PC-9 (cell line): ENCODE results near the gene EXOC4. TPM values are rescaled to one million over a fixed set of nuclear protein-coding genes. Genes with fewer than 3 reads are reported as not detected.
"Not testable (repeated sequence)": the region's sequence is repeated elsewhere in the genome, so short reads cannot be mapped to it uniquely, and the experiment has no call there.

ENCODE experiments used
- BruUV-seq: library from RNA; stranded (reverse); fragments of 400-500 nt; replicated peaks from 2 replicates; lab custom pipeline; 2021; lab: Mats Ljungman, UMichigan
- CTCF ChIA-PET: fragments of 300-600 bp; sonication (Branson Sonifier 250); formaldehyde crosslinking; loops from one replicate; lab custom pipeline; 2022; ENCODE audit warnings: antibody characterized with exemption; lab: Charles Lee
- POLR2A ChIA-PET: fragments of 300-600 bp; sonication (Branson Sonifier 250); formaldehyde crosslinking; loops from one replicate; lab custom pipeline; 2022; ENCODE audit warnings: antibody characterized with exemption; ENCODE audit not compliant: unreplicated experiment; lab: Charles Lee
- DNase-seq, 2 experiments: peaks; one replicate each; pipeline versions ENCODE4 v3.0.0 to v3.0.0-alpha.2; 2015 to 2022; ENCODE audit warnings: mixed read lengths in 1 of 2
- H2AFZ ChIP-seq: fragments of 200-600 bp; sonication (generic); 2 replicates; pipeline ENCODE4 v1.8.1; 2017; ENCODE audit warnings: antibody characterized with exemption
- H3F3A ChIP-seq: fragments of 200-600 bp; sonication (generic); 2 replicates; pipeline ENCODE4 v1.8.1; 2017; ENCODE audit warnings: antibody characterized with exemption, mild to moderate bottlenecking, low read depth; ENCODE audit not compliant: insufficient read depth
- H3K27ac ChIP-seq: fragments of 200-600 bp; sonication (generic); 2 replicates; pipeline ENCODE4 v1.6.1; 2016; ENCODE audit warnings: mixed run types
- H3K27me3 ChIP-seq: fragments of 200-600 bp; sonication (generic); 2 replicates; pipeline ENCODE4 v1.6.1; 2016; ENCODE audit warnings: low read depth, mixed run types; ENCODE audit not compliant: insufficient read depth
- H3K36me3 ChIP-seq: fragments of 200-600 bp; sonication (generic); 2 replicates; pipeline ENCODE4 v1.6.1; 2016; ENCODE audit warnings: low read depth, mixed run types
- H3K4me1 ChIP-seq: fragments of 200-600 bp; sonication (generic); replicated peaks from 2 replicates; pipeline ENCODE4 v1.6.1; 2016; ENCODE audit warnings: mixed run types; ENCODE audit not compliant: insufficient read depth
- H3K4me2 ChIP-seq: fragments of 200-600 bp; sonication (generic); 2 replicates; pipeline ENCODE4 v1.6.1; 2017; ENCODE audit warnings: mixed run types
- H3K4me3 ChIP-seq: fragments of 200-600 bp; sonication (generic); 2 replicates; pipeline ENCODE4 v1.6.1; 2016; ENCODE audit warnings: mixed run types
- H3K79me2 ChIP-seq: fragments of 200-600 bp; sonication (generic); 2 replicates; pipeline ENCODE4 v1.6.1; 2017; ENCODE audit warnings: low read depth, mixed run types
- H3K9me2 ChIP-seq: fragments of 200-600 bp; sonication (generic); 2 replicates; pipeline ENCODE4 v1.8.1; 2017; ENCODE audit warnings: mild to moderate bottlenecking; ENCODE audit not compliant: insufficient read depth
- H3K9me3 ChIP-seq: fragments of 200-600 bp; sonication (generic); 2 replicates; pipeline ENCODE4 v1.8.1; 2016; ENCODE audit warnings: low read depth; ENCODE audit not compliant: insufficient read depth
- H4K20me1 ChIP-seq: fragments of 200-600 bp; sonication (generic); 2 replicates; pipeline ENCODE4 v1.8.1; 2017; ENCODE audit not compliant: insufficient read depth
- EZH2 ChIP-seq: fragments of 200-600 bp; sonication (generic); IDR thresholded peaks from 2 replicates; pipeline ENCODE4 v1.8.0; 2017; ENCODE audit warnings: antibody characterized with exemption, low read depth
- intact Hi-C: fragments of 100-400 bp; cut with micrococcal nuclease; formaldehyde crosslinking; loops from one replicate; pipeline ENCODE4 v1.10.0; 2022; ENCODE audit not compliant: unreplicated experiment
- total RNA-seq: library from RNA; stranded (reverse); gene quantifications from 2 replicates; pipeline ENCODE4 v1.2.3, GENCODE V29; 2021
- TF ChIP-seq, protein P1 (sequence below): fragments of 200-600 bp; sonication (generic); conservative IDR thresholded peaks from 2 replicates; pipeline ENCODE4 v1.6.1; 2017; ENCODE audit warnings: mixed run types, antibody characterized with exemption, mild to moderate bottlenecking, moderate library complexity

Gene EXOC4
- total RNA-seq, 1 experiment from 2014 or later, result 101 TPM

GRCh38 chr7:133778472-133778871, 525.6 kb downstream of the EXOC4 start:
- Histone ChIP-seq H3K4me3 (no peak overlapping the region), H4K20me1 (no peaks in the 10 kb centered on the region), H3F3A (no peaks in the 10 kb centered on the region), H3K9me2 (no peaks in the 10 kb centered on the region), H3K27me3 (no peaks in the 10 kb centered on the region), H3K4me2 (no peak overlapping the region), H3K36me3 (no peaks in the 10 kb centered on the region), H3K79me2 (no peaks in the 10 kb centered on the region), H3K4me1 (no peaks in the 10 kb centered on the region), H3K27ac (no peak overlapping the region), H2AFZ (no peak overlapping the region), H3K9me3 (no peaks in the 10 kb centered on the region)
- ChIA-PET CTCF (interaction anchor here (0.7 kb wide), 1 partner anchor 63 kb away, joined by 3 read pairs; no protein-coding TSS in a partner anchor), POLR2A (no interaction called here)
- no TSS peak for BruUV-seq
- intact Hi-C loops, result no loop called here
- DNase-seq, result no peak
- TF ChIP-seq, protein P1, sequence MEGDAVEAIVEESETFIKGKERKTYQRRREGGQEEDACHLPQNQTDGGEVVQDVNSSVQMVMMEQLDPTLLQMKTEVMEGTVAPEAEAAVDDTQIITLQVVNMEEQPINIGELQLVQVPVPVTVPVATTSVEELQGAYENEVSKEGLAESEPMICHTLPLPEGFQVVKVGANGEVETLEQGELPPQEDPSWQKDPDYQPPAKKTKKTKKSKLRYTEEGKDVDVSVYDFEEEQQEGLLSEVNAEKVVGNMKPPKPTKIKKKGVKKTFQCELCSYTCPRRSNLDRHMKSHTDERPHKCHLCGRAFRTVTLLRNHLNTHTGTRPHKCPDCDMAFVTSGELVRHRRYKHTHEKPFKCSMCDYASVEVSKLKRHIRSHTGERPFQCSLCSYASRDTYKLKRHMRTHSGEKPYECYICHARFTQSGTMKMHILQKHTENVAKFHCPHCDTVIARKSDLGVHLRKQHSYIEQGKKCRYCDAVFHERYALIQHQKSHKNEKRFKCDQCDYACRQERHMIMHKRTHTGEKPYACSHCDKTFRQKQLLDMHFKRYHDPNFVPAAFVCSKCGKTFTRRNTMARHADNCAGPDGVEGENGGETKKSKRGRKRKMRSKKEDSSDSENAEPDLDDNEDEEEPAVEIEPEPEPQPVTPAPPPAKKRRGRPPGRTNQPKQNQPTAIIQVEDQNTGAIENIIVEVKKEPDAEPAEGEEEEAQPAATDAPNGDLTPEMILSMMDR, result no peak
- no peak for TF ChIP-seq EZH2

DNA sequence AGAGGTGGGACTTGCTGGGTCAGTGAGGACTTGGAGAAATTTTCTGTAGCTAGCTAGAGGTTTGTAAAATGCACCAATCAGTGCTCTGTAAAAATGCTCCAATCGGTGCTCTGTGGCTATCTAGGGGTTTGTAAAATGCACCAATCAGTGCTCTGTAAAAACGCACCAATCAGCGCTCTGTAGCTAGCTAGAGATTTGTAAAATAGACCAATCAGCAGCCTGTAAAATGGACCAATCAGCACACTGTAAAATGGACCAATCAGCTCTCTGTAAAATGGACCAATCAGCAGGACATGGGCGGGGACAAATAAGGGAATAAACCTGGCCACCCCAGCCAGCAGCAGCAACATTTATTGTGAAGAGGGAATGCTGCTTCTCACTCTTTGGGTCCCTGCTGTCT, 526.7 kb downstream of the EXOC4 start:
- H3K4me1 ChIP-seq, H3K4me2 ChIP-seq, H3F3A ChIP-seq, H3K27ac ChIP-seq, H4K20me1 ChIP-seq, H3K27me3 ChIP-seq, POLR2A ChIA-PET, H3K36me3 ChIP-seq, H3K9me3 ChIP-seq, BruUV-seq, H3K4me3 ChIP-seq, H3K9me2 ChIP-seq, H2AFZ ChIP-seq, H3K79me2 ChIP-seq, DNase-seq, intact Hi-C loops, CTCF ChIA-PET: not testable (repeated sequence)

DNA sequence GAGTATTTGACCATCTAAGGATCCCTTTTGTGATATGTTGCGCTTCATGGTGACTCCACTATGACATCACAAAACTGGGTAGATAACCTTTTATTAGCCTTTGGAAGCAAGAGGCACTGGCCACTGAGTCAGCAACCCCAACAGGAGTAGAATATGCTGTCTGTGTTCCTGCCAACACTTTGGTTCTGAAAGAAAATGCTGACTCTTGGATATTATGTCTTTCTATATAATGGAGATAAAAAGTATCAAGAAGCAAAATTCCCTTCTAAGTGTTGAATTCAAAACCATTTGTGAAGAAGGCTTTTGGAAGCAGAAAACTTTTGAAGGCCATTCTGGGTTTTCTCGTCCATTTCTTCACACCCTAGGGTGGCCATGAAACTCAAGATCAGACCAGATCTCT, 528.0 kb downstream of the EXOC4 start:
- TF ChIP-seq EZH2, result no peak
- TF ChIP-seq, protein P1, result no peak
- POLR2A ChIA-PET, result no interaction called here
- Histone ChIP-seq H3F3A (no peaks in the 10 kb centered on the region), H3K4me2 (no peak overlapping the region), H3K4me1 (no peaks in the 10 kb centered on the region), H3K79me2 (no peaks in the 10 kb centered on the region), H3K4me3 (no peak overlapping the region), H3K36me3 (no peaks in the 10 kb centered on the region), H3K27me3 (no peaks in the 10 kb centered on the region), H4K20me1 (no peaks in the 10 kb centered on the region), H3K9me3 (no peaks in the 10 kb centered on the region), H2AFZ (no peak overlapping the region), H3K27ac (no peak overlapping the region), H3K9me2 (no peaks in the 10 kb centered on the region)
- BruUV-seq, result no TSS peak
- intact Hi-C loops, result no loop called here
- CTCF ChIA-PET, result no interaction called here
- no peak for DNase-seq

DNA sequence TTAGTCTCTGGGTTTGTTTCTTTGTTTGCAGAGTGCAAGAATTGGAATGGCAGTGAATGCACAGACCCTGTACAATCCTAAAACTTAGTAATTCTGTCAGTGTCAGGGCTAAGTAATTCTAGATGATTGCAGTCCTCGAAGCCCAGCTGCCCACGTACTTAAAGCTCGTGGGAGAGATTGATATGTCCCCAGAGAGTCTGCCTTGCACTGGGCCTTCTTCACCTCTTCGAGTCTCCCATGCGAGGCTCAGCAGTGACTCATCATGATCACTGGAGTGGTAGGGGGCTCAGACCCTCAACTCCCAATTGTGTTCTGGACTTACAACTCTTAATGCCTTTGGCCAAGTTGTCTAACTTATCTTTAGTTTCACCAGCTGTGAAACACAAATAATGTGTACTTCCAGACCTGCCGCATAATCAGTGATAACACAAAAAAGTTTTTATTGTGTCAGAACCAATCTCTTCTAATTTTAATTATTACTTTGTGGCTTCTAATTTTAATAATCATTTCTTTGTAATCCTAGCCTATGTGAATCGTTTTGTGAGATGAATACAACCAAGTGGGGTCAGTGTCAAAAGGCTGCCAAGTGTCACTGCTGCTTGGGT, 528.7 kb downstream of the EXOC4 start:
- ChIA-PET POLR2A (no interaction called here), CTCF (no interaction called here)
- TF ChIP-seq, protein P1, result no peak
- TF ChIP-seq EZH2, result no peak
- H3K9me2 ChIP-seq, result no peaks in the 10 kb centered on the region
- no peak overlapping the region for H3K27ac ChIP-seq
- no peak overlapping the region for H2AFZ ChIP-seq
- no peaks in the 10 kb centered on the region for H3K9me3 ChIP-seq
- H3K27me3 ChIP-seq, result no peaks in the 10 kb centered on the region
- no peaks in the 10 kb centered on the region for H4K20me1 ChIP-seq
- no peak overlapping the region for H3K4me2 ChIP-seq
- H3K4me1 ChIP-seq, result no peaks in the 10 kb centered on the region
- DNase-seq, result no peak
- BruUV-seq, result no TSS peak
- H3K36me3 ChIP-seq, result no peaks in the 10 kb centered on the region
- no peaks in the 10 kb centered on the region for H3F3A ChIP-seq
- intact Hi-C loops, result no loop called here
- H3K4me3 ChIP-seq, result no peak overlapping the region
- no peaks in the 10 kb centered on the region for H3K79me2 ChIP-seq
